Measurements from ENCODE around the gene DMPK.
A peak's percentile ranks its signal among the peaks of the same experiment; 100 is the strongest.
"Not testable (repeated sequence)": the region's sequence is repeated elsewhere in the genome, so short reads cannot be mapped to it uniquely, and the experiment has no call there.

The DMPK gene

GRCh38 chr19:45742969-45743368 lies 39.3 kb downstream of the DMPK start:
- FAIRE-seq (no peak), DNase-seq (ENCODE audit: insufficient read length, low spot score) (no peak)
- TF ChIP-seq, protein P1, sequence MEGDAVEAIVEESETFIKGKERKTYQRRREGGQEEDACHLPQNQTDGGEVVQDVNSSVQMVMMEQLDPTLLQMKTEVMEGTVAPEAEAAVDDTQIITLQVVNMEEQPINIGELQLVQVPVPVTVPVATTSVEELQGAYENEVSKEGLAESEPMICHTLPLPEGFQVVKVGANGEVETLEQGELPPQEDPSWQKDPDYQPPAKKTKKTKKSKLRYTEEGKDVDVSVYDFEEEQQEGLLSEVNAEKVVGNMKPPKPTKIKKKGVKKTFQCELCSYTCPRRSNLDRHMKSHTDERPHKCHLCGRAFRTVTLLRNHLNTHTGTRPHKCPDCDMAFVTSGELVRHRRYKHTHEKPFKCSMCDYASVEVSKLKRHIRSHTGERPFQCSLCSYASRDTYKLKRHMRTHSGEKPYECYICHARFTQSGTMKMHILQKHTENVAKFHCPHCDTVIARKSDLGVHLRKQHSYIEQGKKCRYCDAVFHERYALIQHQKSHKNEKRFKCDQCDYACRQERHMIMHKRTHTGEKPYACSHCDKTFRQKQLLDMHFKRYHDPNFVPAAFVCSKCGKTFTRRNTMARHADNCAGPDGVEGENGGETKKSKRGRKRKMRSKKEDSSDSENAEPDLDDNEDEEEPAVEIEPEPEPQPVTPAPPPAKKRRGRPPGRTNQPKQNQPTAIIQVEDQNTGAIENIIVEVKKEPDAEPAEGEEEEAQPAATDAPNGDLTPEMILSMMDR (IDR thresholded peaks at IDR 0.05; ENCODE audit: insufficient read depth, missing control alignments): no peak

DNA sequence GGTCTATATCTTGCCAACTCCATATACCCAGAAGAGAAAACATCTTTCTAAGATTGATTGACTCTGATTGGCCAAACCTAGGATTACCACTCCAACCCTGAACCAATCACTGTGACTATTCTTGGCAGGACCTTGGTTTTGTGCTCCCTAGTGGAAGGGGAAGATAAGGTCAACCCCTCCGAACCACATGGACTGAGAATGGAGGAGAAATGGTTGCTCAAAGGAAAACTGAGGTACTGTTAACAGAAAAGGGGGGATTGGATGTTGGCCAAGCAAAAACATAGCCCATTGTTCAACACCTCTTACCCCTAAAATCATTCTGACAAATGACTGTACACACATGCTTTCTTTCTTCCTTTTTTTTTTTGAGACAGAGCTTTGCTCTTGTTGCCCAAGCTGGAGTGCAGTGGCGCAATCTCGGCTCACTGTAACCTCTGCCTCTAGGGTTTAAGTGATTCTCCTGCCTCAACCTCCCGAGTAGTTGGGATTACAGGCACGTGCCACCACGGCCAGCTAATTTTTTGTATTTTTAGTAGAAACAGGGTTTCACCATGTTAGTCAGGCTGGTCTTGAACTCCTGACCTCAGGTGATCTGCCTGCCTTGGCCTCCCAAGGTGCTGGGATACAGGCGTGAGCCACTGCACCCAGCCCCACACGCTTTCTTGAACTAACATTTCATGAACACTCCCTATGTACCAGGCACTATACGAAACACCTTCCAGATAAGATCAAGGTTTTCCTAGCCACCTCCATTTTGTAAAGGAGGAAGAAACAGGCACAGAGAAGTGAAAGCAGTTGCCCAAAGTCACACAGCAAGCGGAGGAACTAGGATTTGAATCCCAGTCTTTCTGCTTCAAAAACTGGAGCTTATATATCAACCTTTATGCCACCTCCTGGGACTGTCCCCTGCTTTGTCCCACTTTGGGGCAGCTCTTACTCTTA lies 42.5 kb downstream of the DMPK start:
- FAIRE-seq (no peak), DNase-seq (ENCODE audit: insufficient read length, low spot score) (no peak)
- TF ChIP-seq, protein P1 (IDR thresholded peaks at IDR 0.05; ENCODE audit: insufficient read depth, missing control alignments): no peak

- FAIRE-seq: no peak
- DNase-seq (ENCODE audit: insufficient read length, low spot score): no peak
- TF ChIP-seq, protein P1 (IDR thresholded peaks at IDR 0.05; ENCODE audit: insufficient read depth, missing control alignments): no peak
Observed at GRCh38 chr19:45733160-45733810, 49.0 kb downstream of the DMPK start, which contains the start of gene MEIOSIN. Gene MEIOSIN, plus strand, starts transcription at chr19:45733439. Its CDS starts 1,938 bp downstream, at chr19:45735377.

- TF ChIP-seq, protein P1 (IDR thresholded peaks at IDR 0.05; ENCODE audit: insufficient read depth, missing control alignments): peak; percentile 15
- FAIRE-seq (no peak), DNase-seq (ENCODE audit: insufficient read length, low spot score) (peak; percentile 94)
Observed at GRCh38 chr19:45730368-45731288, 51.7 kb downstream of the DMPK start, which contains the start of gene FBXO46. Gene FBXO46, minus strand, starts transcription at chr19:45730896. Its CDS starts 17,401 bp downstream, at chr19:45713495.

GRCh38 chr19:45729800-45730290 lies 52.4 kb downstream of the DMPK start:
- TF ChIP-seq, protein P1 (IDR thresholded peaks at IDR 0.05; ENCODE audit: insufficient read depth, missing control alignments): no peak
- FAIRE-seq (no peak), DNase-seq (ENCODE audit: insufficient read length, low spot score) (no peak)

- DNase-seq (ENCODE audit: insufficient read length, low spot score); FAIRE-seq: not testable (repeated sequence)
Observed at GRCh38 chr19:45728683-45729082, 53.6 kb downstream of the DMPK start.

GRCh38 chr19:45720065-45720464 lies 62.2 kb downstream of the DMPK start:
- not testable (repeated sequence) for DNase-seq (ENCODE audit: insufficient read length, low spot score); FAIRE-seq

All from D721Med (cell line).